ENCODE results near the gene VPS37B.

VPS37B gene

GRCh38 chr12:122862872-122863701 is 32.8 kb downstream of the VPS37B start:
- no peak for DNase-seq

GRCh38 chr12:122862110-122862634 is 33.8 kb downstream of the VPS37B start:
- no peak for DNase-seq

- no peak for DNase-seq
These were observed 34.3 kb downstream of the VPS37B start for GRCh38 chr12:122861587-122861970.

GRCh38 chr12:122860854-122861586 is 34.9 kb downstream of the VPS37B start:
- DNase-seq: no peak

GRCh38 chr12:122860040-122860853 is 35.7 kb downstream of the VPS37B start:
- peak; percentile 33 to 73 for DNase-seq

GRCh38 chr12:122859303-122860039 is 36.5 kb downstream of the VPS37B start:
- DNase-seq: no peak

- no peak for DNase-seq
These were observed 37.2 kb downstream of the VPS37B start for GRCh38 chr12:122858591-122859302.

- DNase-seq: no peak
These were observed 37.8 kb downstream of the VPS37B start for GRCh38 chr12:122858171-122858570.

GRCh38 chr12:122856999-122857671 is 38.8 kb downstream of the VPS37B start:
- no peak for DNase-seq

- DNase-seq: no peak
These were observed 39.7 kb downstream of the VPS37B start for GRCh38 chr12:122855928-122856831.

GRCh38 chr12:122855071-122855829 is 40.7 kb downstream of the VPS37B start:
- DNase-seq: no peak

GRCh38 chr12:122854554-122854953 is 41.4 kb downstream of the VPS37B start:
- no peak for DNase-seq

GRCh38 chr12:122853582-122854245 is 42.2 kb downstream of the VPS37B start:
- no peak for DNase-seq

- DNase-seq: no peak
These were observed 43.3 kb downstream of the VPS37B start for GRCh38 chr12:122852336-122853275.

GRCh38 chr12:122851820-122852219 is 44.1 kb downstream of the VPS37B start:
- no peak for DNase-seq

- DNase-seq: no peak
These were observed 45.1 kb downstream of the VPS37B start for GRCh38 chr12:122850695-122851350.

GRCh38 chr12:122850048-122850445 is 45.9 kb downstream of the VPS37B start:
- DNase-seq: no peak

Measured in bone marrow (tissue), 2 donors.